Keratinocyte (primary cell): Measurements from ENCODE around the gene CDCA5. TPM values are rescaled to one million over a fixed set of nuclear protein-coding genes. Genes with fewer than 3 reads are reported as not detected.

Experiments
- DNase-seq: peaks from one replicate; pipeline ENCODE4 v3.0.0-alpha.2; 2011; ENCODE audit warnings: low read depth, missing footprints, low spot score
- FAIRE-seq: peaks from 2 replicates; lab custom pipeline; 2011; peaks lifted over from hg19 to GRCh38; lab: Jason Lieb, UNC
- H2AFZ ChIP-seq: 2 replicates; pipeline ENCODE4 v1.6.0; 2012; ENCODE audit warnings: low read length, control low read depth, inconsistent platforms; ENCODE audit not compliant: control insufficient read depth
- H3K27ac ChIP-seq: 2 replicates; pipeline ENCODE4 v1.5.1; 2011; ENCODE audit warnings: low read length; ENCODE audit not compliant: control insufficient read depth, insufficient read depth
- H3K27me3 ChIP-seq: 3 replicates; pipeline ENCODE4 v1.6.0; 2011; ENCODE audit warnings: low read length; ENCODE audit not compliant: control insufficient read depth, insufficient read depth; ENCODE audit errors: extremely low read depth
- H3K36me3 ChIP-seq, 2 experiments: 2 replicates in 1 of 2; 3 replicates in 1 of 2; pipeline ENCODE4 v1.5.1; 2011; ENCODE audit warnings: low read length in 2 of 2, mild to moderate bottlenecking in 1 of 2; ENCODE audit not compliant: control insufficient read depth in 2 of 2, insufficient read depth in 2 of 2; ENCODE audit errors: extremely low read depth in 1 of 2
- H3K4me1 ChIP-seq: 3 replicates; pipeline ENCODE4 v1.5.1; 2011; ENCODE audit warnings: low read length; ENCODE audit not compliant: control insufficient read depth, insufficient read depth; ENCODE audit errors: extremely low read depth
- H3K4me2 ChIP-seq: 3 replicates; pipeline ENCODE4 v1.6.0; 2011; ENCODE audit warnings: low read depth, low read length; ENCODE audit not compliant: control insufficient read depth, insufficient read depth; ENCODE audit errors: extremely low read depth
- H3K4me3 ChIP-seq, 3 experiments: fragments of 200-600 bp in 1 of 3; sonication (generic) in 1 of 3; 2 replicates in 2 of 3; 3 replicates in 1 of 3; pipeline ENCODE4 v1.5.1; 2011 to 2016; ENCODE audit warnings: low read length in 3 of 3, mild to moderate bottlenecking in 3 of 3, control low read depth in 2 of 3, inconsistent platforms in 1 of 3, low read depth in 1 of 3, mixed read lengths in 1 of 3, mixed run types in 1 of 3, moderate library complexity in 1 of 3; ENCODE audit not compliant: control insufficient read depth in 2 of 3, insufficient read depth in 2 of 3; ENCODE audit errors: extremely low read depth in 1 of 3
- H3K79me2 ChIP-seq: 2 replicates; pipeline ENCODE4 v1.6.0; 2012; ENCODE audit warnings: low read length; ENCODE audit not compliant: control insufficient read depth, insufficient read depth
- H3K9ac ChIP-seq: 3 replicates; pipeline ENCODE4 v1.6.0; 2011; ENCODE audit warnings: low read length; ENCODE audit not compliant: control insufficient read depth, insufficient read depth; ENCODE audit errors: extremely low read depth
- H3K9me1 ChIP-seq: 3 replicates; pipeline ENCODE4 v1.6.0; 2011; ENCODE audit warnings: low read length; ENCODE audit not compliant: control insufficient read depth, insufficient read depth; ENCODE audit errors: extremely low read depth
- H3K9me3 ChIP-seq: 2 replicates; pipeline ENCODE4 v1.5.1; 2012; ENCODE audit warnings: low read depth, low read length; ENCODE audit not compliant: control insufficient read depth
- H4K20me1 ChIP-seq: 3 replicates; pipeline ENCODE4 v1.6.0; 2011; ENCODE audit warnings: low read length; ENCODE audit not compliant: control insufficient read depth, insufficient read depth; ENCODE audit errors: extremely low read depth
- EZH2 ChIP-seq: IDR thresholded peaks from one replicate; pipeline ENCODE4 v1.6.1; 2012; ENCODE audit warnings: inconsistent platforms, mild to moderate bottlenecking, low read length, moderate library complexity
- dilution Hi-C: fragments of 300-500 bp; cut with MboI; formaldehyde crosslinking; loops from one replicate; pipeline ENCODE4 v1.7.0; 2020; ENCODE audit warnings: low sequenced_read_pairs; ENCODE audit not compliant: extremely low pct_ligation_motif_present
- polyA plus RNA-seq, 5 experiments: library from polyadenylated mRNA; depleted of rRNA in 3 of 5; stranded (reverse) in 3 of 5; stranded (forward) in 1 of 5; unstranded in 1 of 5; fragments of >200 nt; gene quantifications; 1 replicate in 1 of 5; 2 replicates in 3 of 5; 3 replicates in 1 of 5; pipeline versions ENCODE4 v1.2.1 to v1.2.3, GENCODE V29; 2011 to 2012; ENCODE audit warnings: missing spikeins in 2 of 5, low read depth in 1 of 5, low replicate concordance in 1 of 5
- TF ChIP-seq, protein P1 (sequence below), 3 experiments: IDR thresholded peaks in 1 of 3; conservative IDR thresholded peaks in 1 of 3; optimal IDR thresholded peaks in 1 of 3; 2 replicates in 2 of 3; 3 replicates in 1 of 3; pipeline versions ENCODE3 to v1.5.1; 2011; ENCODE audit warnings: low read length in 3 of 3, mild to moderate bottlenecking in 3 of 3, moderate library complexity in 2 of 3, control low read depth in 1 of 3, inconsistent platforms in 1 of 3; ENCODE audit not compliant: insufficient read depth in 2 of 3; ENCODE audit errors: extremely low read depth in 1 of 3

Gene CDCA5
- polyA plus RNA-seq, 1 donor (not counting 4 experiments of a cell fraction or from before 2014, with no cell fraction given): 8.0 TPM

DNA sequence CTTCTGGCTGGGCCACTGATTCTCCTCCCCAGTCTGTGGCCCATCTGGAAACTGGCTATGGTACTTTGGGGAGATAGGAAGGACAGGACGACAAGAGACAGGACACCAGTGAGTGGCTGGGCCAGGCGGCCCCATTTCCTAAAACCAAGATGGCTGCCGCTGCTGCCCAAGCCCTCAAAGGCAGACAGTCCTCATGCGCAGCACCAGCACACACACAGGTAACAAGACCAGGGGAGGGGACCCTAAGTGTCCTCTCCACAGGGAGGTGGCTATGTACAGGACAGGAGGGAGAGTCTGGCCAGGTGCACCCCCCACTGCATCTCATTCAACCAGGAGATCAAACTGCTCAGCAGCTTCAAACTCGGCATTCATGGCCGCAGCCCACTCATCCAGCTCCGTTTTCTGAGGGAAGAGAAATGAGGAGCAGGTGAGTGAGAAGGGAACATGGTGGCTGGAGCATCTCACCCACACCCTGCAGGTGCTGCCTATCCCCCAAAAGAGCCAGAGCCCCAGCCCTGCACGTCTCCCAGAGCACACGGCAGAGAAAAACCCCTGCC lies 5.0 kb downstream of the CDCA5 start:
- Histone ChIP-seq H3K9ac (no peak overlapping the region), H3K79me2 (peaks cover 46% of the 10 kb centered on the region), H3K27me3 (no peaks in the 10 kb centered on the region), H3K4me2 (no peak overlapping the region), H4K20me1 (no peaks in the 10 kb centered on the region), H3K27ac (no peak overlapping the region), H3K9me1 (peaks cover 3% of the 10 kb centered on the region), H3K4me3 (no peak overlapping the region), H2AFZ (no peak overlapping the region), H3K4me1 (peaks cover 22% of the 10 kb centered on the region), H3K36me3 (peaks cover 0 to 31% of the 10 kb centered on the region in 2 experiments), H3K9me3 (no peaks in the 10 kb centered on the region)
- DNase-seq (no peak), FAIRE-seq (no peak)
- dilution Hi-C loops: no loop called here
- TF ChIP-seq EZH2: no peak
- TF ChIP-seq, protein P1, sequence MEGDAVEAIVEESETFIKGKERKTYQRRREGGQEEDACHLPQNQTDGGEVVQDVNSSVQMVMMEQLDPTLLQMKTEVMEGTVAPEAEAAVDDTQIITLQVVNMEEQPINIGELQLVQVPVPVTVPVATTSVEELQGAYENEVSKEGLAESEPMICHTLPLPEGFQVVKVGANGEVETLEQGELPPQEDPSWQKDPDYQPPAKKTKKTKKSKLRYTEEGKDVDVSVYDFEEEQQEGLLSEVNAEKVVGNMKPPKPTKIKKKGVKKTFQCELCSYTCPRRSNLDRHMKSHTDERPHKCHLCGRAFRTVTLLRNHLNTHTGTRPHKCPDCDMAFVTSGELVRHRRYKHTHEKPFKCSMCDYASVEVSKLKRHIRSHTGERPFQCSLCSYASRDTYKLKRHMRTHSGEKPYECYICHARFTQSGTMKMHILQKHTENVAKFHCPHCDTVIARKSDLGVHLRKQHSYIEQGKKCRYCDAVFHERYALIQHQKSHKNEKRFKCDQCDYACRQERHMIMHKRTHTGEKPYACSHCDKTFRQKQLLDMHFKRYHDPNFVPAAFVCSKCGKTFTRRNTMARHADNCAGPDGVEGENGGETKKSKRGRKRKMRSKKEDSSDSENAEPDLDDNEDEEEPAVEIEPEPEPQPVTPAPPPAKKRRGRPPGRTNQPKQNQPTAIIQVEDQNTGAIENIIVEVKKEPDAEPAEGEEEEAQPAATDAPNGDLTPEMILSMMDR (optimal IDR thresholded peaks at IDR 0.05 in 1 of 3, IDR thresholded peaks at IDR 0.05 in 1 of 3, conservative IDR thresholded peaks at IDR 0.05 in 1 of 3; ENCODE audit: extremely low read depth in 1 of 3, insufficient read depth in 2 of 3, low read length in 3 of 3): no peak

DNA sequence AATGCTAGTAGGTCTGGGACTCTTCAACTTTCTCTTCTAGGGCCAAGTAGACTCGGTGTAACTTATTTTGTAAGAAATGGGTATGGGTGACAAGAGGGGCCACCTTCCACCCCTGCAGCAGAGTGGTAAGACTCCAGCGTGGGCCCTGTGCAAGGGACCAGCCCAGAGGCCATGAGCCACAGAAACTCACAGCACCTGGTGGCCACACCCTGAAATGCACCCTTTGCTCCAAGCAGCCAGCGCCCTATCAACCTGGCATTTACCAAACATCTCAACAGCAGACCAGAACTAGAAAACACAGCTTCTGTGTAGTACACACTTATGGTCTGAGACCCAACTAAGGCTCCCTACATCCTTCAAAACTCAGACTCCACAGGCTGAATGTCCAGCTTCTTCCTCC lies 5.7 kb downstream of the CDCA5 start:
- Histone ChIP-seq H4K20me1 (no peaks in the 10 kb centered on the region), H3K27ac (no peak overlapping the region), H3K9me3 (no peaks in the 10 kb centered on the region), H3K4me2 (no peak overlapping the region), H3K79me2 (peaks cover 39% of the 10 kb centered on the region), H3K4me1 (peaks cover 20% of the 10 kb centered on the region), H3K4me3 (no peak overlapping the region), H3K36me3 (peaks cover 0 to 31% of the 10 kb centered on the region in 2 experiments), H2AFZ (peak overlapping the region; percentile 41), H3K9me1 (peaks cover 3% of the 10 kb centered on the region), H3K27me3 (no peaks in the 10 kb centered on the region), H3K9ac (no peak overlapping the region)
- TF ChIP-seq, protein P1 (optimal IDR thresholded peaks at IDR 0.05 in 1 of 3, IDR thresholded peaks at IDR 0.05 in 1 of 3, conservative IDR thresholded peaks at IDR 0.05 in 1 of 3; ENCODE audit: extremely low read depth in 1 of 3, insufficient read depth in 2 of 3, low read length in 3 of 3): peak; percentile 83 to 86 (median 85)
- TF ChIP-seq EZH2: no peak
- dilution Hi-C loops: no loop called here
- FAIRE-seq (no peak), DNase-seq (no peak)
